ENCODE measurements around the gene BCAR3. TPM values are rescaled to one million over a fixed set of nuclear protein-coding genes. Genes with fewer than 3 reads are reported as not detected.
"Not testable (repeated sequence)": the region's sequence is repeated elsewhere in the genome, so short reads cannot be mapped to it uniquely, and the experiment has no call there.

BCAR3 gene
- total RNA-seq, 1 donor from 2014 or later, result 74.8 TPM

DNA sequence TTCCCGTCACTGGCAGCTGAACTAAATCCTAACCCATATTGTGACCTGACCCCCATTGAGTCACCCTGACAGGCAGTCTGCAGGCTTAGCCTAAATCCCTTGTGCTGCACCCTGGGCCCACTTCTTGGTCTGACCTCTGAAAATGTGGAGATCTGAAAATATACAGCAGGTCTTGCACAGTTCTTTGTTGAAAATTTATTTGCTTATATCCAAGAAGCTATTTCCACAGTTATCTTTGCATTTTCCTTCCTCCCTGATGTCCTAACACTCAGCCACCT lies 87.1 kb downstream of the BCAR3 start:
- no peak overlapping the region for H3K4me3 ChIP-seq (ENCODE audit: low read depth, low read length)
- no peak for DNase-seq (ENCODE audit: low read depth)
- TF ChIP-seq, protein P1, sequence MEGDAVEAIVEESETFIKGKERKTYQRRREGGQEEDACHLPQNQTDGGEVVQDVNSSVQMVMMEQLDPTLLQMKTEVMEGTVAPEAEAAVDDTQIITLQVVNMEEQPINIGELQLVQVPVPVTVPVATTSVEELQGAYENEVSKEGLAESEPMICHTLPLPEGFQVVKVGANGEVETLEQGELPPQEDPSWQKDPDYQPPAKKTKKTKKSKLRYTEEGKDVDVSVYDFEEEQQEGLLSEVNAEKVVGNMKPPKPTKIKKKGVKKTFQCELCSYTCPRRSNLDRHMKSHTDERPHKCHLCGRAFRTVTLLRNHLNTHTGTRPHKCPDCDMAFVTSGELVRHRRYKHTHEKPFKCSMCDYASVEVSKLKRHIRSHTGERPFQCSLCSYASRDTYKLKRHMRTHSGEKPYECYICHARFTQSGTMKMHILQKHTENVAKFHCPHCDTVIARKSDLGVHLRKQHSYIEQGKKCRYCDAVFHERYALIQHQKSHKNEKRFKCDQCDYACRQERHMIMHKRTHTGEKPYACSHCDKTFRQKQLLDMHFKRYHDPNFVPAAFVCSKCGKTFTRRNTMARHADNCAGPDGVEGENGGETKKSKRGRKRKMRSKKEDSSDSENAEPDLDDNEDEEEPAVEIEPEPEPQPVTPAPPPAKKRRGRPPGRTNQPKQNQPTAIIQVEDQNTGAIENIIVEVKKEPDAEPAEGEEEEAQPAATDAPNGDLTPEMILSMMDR (conservative IDR thresholded peaks at IDR 0.05; ENCODE audit: low read depth, low read length), result no peak

DNA sequence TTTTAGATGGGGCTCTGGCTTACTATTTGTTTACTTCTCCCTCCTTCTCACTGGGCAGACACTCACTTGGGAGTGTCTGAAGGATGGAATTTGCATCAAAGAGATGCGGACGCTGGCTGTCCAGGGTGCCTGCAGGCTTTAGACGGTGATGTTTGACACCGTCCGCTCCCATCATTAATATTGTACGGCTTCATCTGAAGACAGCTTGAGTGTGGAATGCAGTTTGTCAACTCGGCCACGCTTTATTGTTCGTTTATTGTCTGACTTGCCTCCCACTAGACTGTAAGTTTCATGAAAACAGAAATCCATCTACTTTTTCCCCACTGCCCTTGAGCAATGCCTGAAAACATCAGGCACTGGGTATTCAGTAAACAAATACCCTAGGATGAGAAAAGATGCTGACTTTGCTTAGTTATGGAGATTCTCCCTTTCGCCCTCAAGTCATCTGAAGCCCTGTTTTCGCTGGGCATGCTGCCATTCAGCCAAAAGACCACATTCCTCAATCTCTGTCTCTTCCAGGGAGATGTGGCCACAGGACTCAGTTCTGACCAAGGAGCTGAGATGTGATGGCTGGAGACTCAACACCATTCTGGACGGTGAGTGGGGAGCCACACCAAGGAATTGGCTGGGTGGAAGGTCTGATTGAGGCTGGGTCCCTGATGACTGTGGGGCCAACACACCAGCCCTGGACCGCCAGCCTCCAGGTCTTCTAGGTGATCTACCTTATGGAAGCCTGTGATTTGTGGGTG lies 87.6 kb downstream of the BCAR3 start:
- no peak overlapping the region for H3K4me3 ChIP-seq (ENCODE audit: low read depth, low read length)
- no peak for DNase-seq (ENCODE audit: low read depth)
- TF ChIP-seq, protein P1 (conservative IDR thresholded peaks at IDR 0.05; ENCODE audit: low read depth, low read length), result no peak

DNA sequence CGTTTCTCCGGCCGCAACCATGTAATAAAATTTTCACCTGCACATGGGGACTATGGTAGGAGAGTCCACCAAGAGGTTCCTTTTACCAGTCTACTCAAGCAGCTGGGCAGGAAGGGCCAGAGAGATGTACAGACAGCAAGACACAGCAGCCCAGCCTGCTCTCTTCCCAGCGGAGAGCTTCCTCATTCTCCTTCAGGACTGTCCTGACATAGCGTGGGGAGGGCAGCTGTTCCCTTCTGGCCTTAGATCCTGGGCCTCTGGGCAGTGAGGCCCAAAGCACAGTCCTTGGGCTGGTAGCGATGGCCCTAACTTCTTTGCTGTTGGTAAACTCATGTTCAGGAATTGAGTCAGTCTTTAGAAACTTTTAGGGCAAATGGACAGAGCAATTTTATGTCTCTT lies 89.1 kb downstream of the BCAR3 start:
- TF ChIP-seq, protein P1 (conservative IDR thresholded peaks at IDR 0.05; ENCODE audit: low read depth, low read length), result no peak
- DNase-seq (ENCODE audit: low read depth), result no peak
- peak overlapping the region; percentile 25 for H3K4me3 ChIP-seq (ENCODE audit: low read depth, low read length)

DNA sequence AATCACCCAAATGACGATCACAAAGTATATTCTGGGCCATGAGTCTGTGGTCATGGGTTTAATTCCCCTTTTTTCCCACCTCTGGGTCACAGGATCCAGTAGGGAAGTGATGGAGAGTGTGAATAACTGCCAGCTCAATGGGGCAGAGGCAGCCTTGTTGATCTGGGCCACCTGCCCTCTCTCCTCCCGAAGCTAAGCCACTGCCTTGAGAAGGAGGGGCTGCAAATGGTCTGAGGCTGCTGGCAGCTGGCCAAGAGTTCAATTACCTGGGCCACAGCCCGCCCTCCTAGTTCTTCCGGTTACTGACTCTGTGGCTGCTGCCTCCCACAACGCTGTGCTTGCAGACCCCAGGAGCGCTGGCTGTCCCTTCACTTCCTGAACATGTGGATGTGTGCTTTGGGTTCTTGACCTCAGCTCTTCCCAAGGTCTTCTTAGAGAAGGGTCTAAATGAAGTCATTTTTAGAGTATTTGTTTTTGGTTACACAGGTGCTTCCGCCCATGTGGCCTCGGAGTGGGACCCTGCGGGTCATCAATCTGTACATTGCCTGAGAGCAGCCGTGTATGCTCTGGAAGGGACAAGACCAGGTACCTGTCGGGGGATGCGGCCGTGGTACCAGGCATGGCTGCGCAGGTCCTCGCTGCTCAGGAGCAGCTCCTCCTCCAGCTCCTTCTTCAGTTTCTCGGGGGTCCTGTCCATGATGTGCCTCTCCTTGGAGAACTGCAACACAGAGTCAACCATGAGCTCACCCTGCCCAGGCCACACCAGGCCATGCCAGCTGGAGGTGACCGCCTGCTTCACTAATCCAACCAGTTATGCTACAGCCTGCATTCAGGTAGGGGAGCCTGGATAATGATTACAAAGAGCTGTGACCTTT lies 89.7 kb downstream of the BCAR3 start:
- TF ChIP-seq, protein P1 (conservative IDR thresholded peaks at IDR 0.05; ENCODE audit: low read depth, low read length), result no peak
- DNase-seq (ENCODE audit: low read depth), result peak; percentile 58
- H3K4me3 ChIP-seq (ENCODE audit: low read depth, low read length), result peak overlapping the region; percentile 25

DNA sequence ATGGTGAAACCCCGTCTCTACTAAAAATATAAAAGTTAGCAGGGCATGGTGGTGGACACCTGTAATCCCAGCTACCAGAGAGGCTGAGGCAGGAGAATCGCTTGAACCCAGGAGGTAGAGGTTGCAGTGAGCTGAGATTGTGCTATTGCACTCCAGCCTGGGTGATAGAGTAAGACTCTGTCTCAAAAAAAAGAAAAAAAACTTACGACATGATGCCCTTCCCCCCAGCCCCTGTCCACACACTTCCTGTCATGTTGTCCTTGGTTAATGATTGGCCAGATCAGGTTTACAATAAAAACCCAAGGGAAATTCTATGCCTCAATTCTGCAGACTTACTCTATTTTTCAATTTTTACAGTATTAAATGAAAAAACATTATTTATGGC lies 90.4 kb downstream of the BCAR3 start:
- not testable (repeated sequence) for H3K4me3 ChIP-seq (ENCODE audit: low read depth, low read length)
- peak; percentile 51 for DNase-seq (ENCODE audit: low read depth)

DNA sequence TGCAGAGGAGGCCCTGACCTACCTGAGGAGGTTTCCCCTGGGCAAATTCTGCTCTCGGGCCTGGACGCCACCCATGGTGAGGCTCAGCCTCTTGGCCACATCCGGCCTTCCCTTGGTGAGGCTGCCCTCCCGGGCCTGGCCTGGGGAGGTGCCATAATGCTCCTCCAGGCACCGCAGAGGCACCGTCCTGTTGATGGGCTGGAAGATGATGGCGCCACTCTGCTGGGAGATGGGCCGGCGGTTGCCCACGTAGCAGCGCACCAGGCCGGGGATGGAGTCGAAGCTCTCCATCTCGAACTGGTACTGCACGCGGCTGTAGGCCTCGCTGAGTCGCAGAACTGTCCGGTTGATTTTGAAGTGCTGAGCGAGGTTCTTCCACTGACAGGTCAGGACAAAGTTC lies 92.7 kb downstream of the BCAR3 start:
- no peak for DNase-seq (ENCODE audit: low read depth)
- no peak overlapping the region for H3K4me3 ChIP-seq (ENCODE audit: low read depth, low read length)
- TF ChIP-seq, protein P1 (conservative IDR thresholded peaks at IDR 0.05; ENCODE audit: low read depth, low read length), result no peak

DNA sequence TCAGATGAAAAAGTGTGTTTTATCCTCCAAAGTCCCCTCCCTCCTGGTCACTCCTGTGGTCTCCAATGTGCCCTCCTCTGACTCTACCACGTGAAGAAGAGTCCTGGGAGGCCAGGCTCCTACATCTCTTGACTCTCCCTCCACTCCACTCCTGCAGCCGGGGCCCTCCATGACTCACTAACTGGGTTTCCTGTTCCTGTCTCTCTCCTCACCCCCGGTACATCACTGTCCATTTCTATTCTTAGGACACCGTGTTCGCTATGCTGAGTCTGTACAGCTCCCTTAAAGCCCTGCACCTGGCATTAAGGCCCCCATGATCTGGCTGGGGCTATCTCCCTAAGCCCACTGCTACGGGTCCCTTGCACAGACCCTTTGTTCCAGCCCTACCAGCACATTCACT lies 93.4 kb downstream of the BCAR3 start:
- TF ChIP-seq, protein P1 (conservative IDR thresholded peaks at IDR 0.05; ENCODE audit: low read depth, low read length), result no peak
- no peak for DNase-seq (ENCODE audit: low read depth)
- H3K4me3 ChIP-seq (ENCODE audit: low read depth, low read length), result no peak overlapping the region
